Limb (tissue), 2 donors: ENCODE data around the gene OIP5.
"Not testable (repeated sequence)": the region's sequence is repeated elsewhere in the genome, so short reads cannot be mapped to it uniquely, and the experiment has no call there.

ENCODE experiments used
- DNase-seq, 2 donors: peaks; one replicate each; pipeline ENCODE4 v3.0.0-alpha.2; 2016; ENCODE audit errors: extremely low spot score in 2 of 2

Gene OIP5

DNA sequence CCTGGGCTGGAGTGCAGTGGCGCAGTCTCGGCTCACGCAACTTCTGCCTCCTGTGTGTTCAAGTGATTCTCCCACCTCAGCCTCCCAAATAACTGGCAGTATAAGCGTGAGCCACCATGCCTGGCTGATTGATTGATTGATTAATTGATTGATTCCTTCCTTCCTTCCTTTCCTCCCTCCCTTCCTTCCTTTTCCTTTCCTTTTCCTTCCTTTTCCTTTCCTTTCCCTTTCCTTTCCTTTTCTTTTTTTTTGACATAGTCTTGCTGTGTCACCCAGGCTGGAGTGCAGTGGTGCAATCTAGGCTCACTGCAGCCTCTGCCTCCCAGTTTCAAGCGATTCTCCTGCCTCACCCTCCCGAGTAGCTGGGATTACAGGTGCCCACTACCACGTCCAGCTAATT is 71.5 kb downstream of the OIP5 start:
- DNase-seq, result not testable (repeated sequence)

DNA sequence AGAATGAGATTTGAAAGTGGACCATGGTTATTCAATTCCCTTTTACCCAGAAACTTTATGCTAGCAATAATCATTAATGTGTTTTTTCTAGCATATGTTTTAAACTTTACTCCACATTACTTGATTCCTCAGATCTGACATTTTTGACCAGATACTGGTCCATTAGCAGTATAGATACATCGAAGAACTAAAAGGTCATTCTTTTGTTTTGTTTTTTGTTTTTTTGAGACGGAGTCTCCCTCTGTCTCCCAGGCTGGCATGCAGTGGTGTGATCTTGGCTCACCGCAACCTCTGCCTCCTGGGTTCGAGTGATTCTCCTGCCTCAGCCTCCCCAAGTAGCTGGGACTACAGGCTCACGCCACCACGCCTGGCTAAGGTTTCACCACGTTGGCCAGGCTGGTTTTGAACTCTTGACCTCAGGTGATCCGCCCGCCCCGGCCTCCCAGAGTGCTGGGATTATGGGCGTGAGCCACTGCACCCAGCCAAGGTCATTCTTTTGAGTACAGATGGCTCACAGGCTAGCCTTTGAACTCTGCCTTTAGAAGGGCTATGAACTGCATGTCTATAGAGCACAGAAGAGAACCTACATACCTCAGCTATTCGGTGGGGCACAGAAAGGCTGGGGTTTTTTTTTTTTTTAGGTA is 72.7 kb downstream of the OIP5 start:
- DNase-seq, result no peak
